ENCODE data around the gene MND1.
A peak's percentile ranks its signal among the peaks of the same experiment; 100 is the strongest.

Gene MND1

DNA sequence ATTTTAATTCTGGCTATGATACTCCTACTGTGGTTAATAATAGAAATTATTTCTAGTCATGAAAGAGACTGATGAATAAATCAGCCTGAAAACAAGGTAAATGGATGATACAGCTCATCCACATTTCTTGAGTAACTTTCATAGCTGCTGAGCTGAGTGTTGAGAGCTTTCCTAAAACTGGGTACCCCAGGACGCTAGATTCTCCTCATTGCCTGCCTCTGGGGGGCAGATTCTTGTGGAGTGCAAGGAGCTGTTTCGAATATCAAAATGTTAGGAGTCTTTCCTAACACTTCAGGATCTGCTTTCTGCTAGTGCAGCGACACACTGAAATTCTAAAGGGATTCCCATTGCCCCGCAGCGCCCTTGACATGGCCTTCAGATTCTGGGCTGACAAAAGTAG is 2.1 kb downstream of the MND1 start:
- no peak for DNase-seq (ENCODE audit: low spot score)

DNA sequence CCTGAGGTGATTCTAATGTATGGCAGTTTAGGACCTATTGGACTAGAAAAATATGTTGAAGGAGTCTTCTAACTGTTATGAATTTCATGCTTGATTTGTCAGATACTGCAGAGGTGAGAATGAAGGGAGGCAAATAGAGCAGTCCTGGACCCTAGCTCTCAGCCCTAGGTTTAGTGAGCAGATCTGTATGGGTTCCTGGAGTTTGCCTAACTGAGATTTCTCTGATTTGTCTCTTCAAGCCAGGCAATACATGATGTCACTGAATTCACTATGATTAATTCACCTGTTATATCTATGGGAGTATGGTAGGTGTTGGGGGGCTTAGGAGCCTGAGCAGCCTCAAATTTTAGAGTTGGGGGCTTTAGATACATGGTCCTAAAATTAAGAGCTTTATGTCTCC is 2.6 kb downstream of the MND1 start:
- no peak for DNase-seq (ENCODE audit: low spot score)

DNA sequence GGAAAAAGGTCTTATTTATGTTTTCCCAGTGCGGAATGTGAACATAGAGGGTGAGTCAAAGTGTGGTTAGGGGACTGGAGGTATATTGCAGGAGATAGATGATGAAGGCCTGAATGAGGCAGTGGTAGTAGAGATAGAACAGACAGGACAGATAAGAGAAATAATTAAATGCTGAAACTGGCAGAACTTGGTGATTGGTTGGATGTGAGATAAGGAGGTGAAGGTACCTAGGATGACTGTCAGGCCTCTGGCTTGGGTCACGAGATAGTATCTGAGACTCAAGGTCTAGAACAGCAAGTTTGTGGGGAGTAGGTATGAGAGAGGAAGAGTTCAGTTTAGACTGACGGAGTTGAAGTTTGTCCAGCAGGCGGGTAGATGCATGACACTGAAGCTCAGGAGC is 3.5 kb downstream of the MND1 start:
- no peak for DNase-seq (ENCODE audit: low spot score)

DNA sequence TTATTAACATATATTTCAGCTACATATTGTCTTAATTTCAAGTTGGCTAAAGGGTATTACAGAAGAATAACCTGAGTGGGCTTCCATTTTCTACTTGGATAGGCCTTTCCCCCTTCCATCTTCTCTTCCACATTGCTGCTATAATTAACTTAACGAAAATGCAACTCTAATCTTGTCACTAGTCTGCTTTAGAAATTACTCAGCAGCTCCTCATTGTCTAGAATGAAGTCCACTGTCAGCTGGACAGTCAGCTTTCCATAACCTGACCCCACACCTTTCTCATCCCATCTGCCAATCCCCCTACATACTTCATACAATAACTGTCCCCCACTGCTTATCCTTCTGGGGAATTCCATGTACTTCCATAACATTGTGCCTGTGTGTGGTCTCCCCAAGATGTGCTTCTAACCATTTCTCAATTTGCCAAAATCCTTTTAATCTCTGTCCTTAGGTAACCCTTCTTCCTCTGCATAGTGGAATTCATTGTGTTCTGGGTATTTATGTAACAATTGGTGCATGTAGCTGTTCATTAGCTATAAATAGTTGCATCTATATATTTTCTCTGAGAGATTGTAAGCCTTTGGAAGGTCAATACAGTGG is 4.8 kb downstream of the MND1 start:
- no peak for DNase-seq (ENCODE audit: low spot score)

DNA sequence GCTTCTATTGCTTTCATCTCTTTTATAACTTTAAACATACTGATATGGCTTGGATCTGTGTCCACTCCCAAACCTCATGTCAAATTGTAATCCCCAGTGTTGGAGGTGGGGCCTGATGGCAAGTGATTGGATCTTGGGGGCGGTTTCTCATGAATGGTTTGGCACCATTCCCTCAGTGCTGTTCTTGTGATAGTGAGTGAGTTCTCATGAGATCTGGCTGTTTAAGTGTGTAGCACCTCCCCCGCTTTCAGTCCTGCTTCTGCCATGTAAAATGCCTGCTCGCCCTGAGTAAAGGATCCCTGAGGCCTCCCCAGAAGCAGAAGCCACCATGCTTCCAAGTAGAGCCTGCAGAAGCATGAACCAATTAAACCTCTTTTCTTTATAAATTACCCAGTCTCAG is 17.7 kb downstream of the MND1 start:
- no peak for DNase-seq (ENCODE audit: low spot score)

DNA sequence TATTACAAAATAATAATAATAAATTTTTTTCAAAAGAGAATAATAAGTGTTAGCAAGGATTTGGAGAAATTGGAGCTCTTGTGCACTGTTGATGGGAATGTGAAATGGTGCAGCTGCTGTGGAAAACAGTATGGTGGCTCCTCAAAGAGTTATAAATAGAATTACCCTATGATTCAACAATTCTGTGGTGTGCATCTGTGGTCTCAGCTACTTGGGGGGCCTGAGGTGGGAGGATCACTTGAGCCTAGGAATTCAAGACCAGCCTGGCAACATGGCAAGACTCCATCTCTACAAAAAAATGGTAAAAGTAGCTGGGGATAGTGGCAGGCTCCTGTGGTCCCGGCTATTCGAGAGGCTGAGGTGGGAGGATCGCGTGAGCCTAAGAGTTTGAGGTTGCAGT is 19.6 kb downstream of the MND1 start:
- DNase-seq (ENCODE audit: low spot score): no peak

DNA sequence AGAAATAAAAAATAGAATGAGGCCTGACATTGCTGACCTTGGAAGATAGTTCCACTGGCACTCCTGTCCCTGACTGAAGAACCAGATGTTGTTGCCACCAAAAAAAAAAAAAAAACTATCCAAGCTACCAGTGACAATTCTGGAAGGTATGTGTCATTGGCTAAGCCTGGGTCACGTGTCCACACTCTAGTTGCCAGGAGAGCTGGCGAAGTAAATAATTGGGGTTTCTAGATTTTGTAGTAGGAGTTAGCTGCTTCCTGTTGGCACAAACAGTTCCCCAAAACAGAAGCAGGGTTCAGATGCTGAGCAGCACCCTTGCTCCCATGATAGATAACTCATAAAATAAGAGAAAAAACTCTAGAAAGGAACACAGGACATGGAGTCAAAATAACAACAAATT is 20.5 kb downstream of the MND1 start:
- no peak for DNase-seq (ENCODE audit: low spot score)

DNA sequence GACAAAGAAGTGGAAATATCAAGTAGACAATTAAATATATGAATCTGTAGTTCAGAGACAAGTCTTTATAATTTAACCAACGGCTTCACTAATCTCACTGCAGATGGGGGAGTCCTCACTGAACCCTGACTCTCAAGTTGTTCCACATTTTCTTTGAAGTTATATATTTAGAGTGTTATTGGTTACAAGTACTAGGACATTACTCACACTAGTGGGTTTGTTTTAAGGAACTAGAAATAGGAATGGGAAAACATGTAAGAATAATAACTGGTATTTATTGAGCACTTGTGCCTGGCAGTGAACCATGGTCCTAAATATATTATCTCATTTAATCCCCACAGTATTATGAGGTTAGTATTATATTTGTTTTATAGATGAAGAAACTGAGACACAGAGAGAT is 22.0 kb downstream of the MND1 start:
- no peak for DNase-seq (ENCODE audit: low spot score)

DNA sequence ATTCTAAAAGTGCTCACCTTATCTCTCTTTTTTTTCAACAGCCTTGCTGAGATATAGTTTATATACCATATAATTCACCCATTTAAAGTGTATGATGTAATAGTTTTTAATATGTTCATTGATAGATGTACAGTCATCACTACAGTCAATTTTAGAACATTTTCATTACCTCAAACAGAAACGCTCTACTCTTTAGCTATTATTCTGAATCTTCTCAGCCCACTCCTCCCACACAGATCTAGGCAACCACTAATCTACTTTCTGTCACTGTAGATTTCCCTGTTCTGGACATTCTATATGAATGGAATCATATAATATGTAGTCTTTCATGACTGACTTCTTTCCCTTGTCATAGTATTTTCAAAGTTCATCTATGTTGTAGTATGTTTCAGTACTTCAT is 22.6 kb downstream of the MND1 start:
- DNase-seq (ENCODE audit: low spot score): no peak

DNA sequence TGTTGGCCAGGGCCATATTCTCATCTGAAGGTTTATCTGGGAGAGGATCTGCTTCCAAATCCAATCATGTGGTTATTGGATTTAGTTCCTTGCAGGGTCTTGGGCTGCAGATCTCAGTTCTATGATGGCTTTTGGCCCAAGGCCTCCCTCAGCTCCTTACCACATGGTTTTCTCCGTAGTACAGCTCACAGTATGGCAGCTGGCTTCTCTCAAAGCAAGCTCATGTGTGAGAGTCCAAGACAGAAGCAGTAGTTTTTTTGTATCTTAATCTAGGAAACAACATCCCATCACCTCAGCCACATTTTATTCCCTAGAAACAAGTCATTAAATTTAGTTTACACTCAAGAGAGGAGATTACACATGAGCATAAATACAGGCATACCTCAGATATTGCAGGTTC is 24.5 kb downstream of the MND1 start:
- no peak for DNase-seq (ENCODE audit: low spot score)

DNA sequence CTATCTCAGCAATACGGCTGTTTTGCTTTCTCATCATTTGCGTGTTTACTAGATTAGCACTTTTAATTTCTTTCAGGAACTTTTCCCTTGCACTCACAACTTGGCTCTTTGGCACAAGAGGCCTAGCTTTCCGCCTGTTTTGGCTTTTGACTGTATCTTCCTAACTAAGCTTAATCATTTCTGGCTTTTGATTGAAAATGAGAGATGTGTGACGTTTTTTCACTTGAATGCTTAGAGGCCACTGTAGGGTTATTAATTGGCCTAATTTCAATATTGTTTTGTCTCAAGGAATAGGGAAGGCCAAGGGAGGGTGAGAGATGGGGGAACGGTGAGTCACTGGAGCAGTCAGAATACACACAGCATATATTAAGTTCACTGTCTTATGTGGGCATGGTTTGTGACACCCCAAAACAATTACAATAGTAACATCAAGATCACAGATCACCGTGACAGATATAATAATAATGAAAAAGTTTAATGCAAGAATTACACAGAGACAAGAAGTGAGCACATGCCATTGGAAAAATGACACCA is 27.3 kb downstream of the MND1 start:
- DNase-seq (ENCODE audit: low spot score): no peak

DNA sequence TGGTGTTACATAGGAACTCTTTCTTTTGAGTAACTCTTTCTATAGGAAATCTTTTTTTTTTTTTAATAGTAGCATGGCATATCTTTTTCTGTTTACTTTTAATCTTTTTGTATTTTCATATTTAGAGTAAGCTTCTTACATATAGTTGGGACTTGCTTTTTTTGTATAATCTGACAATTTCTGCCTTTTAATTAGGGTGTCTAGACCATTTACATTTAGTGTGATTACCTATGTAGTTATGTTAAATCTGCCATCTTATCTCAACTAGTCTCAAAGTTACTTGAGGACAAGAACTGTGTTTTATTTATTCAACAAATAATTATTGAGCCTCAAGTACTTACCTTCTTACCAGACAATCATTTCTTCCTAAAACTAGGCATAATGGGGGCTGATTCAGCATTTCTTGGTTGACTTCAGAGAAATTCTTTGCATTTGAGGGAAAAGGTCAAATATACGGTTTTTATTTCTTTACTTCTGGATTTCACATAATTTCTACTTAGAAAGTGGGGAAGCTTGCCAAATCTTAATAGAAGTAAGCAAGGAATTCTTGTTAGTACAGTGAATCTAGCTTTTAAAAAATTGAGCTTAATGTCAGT is 28.6 kb downstream of the MND1 start:
- DNase-seq (ENCODE audit: low spot score): no peak

DNA sequence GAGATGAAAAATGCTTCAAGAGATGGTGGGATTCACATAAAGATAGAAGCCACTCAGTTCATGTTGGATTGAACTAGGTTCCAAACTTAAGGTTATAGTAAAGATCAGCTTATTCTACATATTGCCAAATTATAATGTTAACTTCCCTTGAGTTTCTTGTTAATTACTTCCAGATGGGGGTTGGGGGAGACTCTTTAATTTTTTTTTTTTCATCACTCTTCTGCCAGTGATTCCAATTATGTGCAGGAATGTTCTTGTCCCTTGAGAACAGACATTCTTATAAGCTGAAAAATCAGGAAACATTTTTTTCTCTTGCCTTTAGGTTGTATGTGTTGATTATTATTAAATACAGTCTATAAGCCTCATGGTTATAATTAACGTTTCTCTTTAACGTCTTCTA is 30.0 kb downstream of the MND1 start:
- no peak for DNase-seq (ENCODE audit: low spot score)

DNA sequence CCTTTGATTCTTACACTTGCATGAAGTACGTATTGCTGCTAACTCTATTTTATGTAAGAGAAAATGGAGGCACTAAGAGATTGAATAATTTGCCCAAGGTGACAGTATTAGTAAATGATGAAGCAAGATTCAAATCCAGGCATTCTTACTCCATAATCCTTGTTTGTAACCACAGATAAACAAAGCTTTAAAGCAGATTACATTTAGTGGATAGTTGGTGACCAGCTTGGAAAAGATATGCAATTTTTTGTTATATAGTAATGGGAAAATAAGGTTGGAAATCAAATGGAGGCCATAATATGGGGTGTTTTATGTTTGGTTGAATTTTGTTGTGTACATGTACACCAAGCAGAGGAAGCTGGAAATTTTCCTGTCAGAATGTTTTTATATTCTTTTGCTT is 30.8 kb downstream of the MND1 start:
- DNase-seq (ENCODE audit: low spot score): no peak

DNA sequence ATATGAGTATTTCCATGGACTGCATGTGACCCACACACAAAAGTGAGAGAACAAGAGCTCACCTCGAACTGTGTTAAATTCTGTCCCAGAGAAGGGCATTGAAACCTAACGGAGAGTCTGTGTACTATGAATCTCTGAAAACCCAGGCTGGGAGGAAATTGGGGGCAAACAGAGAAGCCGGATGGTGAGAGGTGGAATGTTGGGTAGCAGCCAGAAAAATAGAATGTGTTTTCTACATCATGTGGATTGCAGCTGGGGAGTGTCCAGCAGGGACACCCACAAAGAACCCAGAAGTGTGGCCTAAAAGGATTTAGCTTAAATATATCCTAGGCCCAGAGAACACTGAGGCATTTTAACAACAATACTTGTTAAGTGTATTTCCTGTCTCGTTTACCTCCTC is 38.6 kb downstream of the MND1 start:
- DNase-seq (ENCODE audit: low spot score): no peak

DNA sequence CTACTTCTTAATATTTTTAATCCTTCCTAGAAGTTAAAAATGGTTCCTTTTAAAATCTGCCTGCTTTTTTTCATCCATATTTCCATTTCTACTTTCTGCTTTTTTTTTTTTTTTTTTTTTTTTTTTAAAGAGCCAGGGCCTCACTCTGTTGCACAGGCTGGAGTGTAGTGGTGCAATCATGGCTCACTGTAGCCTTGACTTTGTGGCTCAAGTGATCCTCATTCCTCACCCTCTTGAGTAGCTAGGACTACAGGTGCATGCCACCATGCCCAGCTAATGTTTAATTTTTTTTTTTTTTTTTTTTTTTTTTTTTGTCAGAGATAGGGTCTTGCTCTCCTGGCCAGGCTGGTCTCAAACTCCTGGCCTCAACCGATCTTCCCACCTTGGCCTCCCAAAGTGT is 39.7 kb downstream of the MND1 start:
- no peak for DNase-seq (ENCODE audit: low spot score)

DNA sequence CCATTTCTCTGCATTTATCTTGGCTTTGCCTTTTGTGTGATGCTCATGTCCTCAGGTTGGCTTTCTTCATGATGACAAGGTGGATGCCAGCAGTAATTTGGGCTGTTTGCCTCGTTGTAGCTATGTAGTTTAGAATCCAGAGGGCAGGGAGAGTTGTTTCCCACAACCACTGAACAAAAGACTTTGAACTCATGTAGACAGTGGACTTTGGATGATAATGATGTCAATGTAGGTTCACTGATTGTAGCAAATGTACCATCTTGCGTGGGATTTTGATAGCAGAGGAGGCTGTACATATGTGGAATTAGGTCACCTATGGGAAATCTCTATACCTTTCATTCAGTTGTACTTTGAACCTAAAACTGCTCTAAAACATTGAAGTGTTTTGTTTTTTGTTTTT is 41.3 kb downstream of the MND1 start:
- no peak for DNase-seq (ENCODE audit: low spot score)

DNA sequence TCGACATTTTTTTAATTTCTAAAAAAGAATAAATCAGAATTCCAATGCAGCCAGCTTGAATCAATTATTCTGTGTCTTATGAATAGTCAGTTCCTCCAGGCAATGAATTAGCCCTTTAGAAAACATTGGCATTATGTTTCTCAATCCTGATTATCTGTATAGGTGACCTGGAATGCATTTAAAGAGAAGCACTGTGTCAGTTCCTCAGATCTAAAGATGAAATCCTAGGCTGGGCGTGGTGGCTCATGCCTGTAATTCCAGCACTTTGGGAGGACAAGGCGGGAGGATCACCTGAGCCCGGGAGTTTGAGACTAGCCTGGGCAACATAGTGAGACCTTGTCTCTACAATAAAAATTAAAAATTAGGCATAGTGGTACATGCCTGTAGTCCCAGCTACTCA is 43.5 kb downstream of the MND1 start:
- no peak for DNase-seq (ENCODE audit: low spot score)

DNA sequence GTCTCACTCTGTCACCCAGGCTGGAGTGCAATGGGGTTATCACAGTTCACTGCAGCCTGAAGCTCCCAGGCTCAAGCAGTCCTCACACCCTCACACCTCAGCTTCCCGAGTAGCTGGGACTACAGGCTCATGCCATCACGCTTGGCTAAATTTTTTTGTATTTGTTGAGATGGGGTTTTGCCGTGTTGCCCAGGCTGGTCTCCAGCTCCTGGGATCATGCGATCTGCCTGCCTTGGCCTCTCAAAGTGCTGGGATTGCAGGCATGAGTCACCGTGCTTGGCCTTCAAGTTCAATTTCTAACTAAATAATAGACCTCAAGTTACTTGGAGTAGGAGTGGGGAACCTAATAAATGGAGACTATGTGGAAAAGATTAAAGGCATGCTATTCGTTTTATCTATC is 48.9 kb downstream of the MND1 start:
- DNase-seq (ENCODE audit: low spot score): peak; percentile 31

DNA sequence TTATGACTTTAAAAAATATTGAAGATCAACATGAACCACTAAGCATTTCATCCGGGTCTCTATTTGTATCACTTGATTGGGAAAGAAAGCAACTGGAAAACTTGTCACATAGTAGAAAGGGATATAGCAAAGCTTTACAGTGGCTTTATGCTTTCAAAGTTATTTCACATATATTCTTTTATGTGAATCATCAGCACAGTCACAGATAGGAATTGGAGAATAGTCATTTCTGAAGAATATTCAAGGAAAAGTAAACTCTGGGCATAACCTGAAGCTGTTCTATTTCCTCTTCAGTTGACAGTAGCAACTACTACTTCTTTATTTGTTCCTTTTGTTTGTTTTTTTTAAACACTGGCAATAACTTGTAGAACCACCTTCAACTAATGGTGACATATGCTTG is 50.5 kb downstream of the MND1 start:
- no peak for DNase-seq (ENCODE audit: low spot score)

DNA sequence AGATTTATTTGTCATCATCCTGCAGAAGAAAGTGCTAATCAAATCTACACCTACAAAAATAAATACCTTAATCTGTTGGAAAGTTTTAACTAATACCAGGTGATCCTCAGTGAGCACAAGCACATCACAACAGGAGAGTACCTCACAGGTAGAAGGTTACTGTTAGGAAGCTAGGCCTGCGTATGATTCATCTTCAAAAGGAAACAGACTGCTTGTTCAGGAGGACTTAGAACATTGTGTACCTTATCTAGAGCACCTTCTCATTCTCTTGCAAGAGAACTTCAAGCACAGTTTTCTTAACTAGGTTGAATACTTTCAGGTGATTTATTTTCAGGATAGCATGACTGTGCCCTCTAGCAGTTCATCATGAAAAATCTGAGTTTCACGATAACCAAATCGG is 54.2 kb downstream of the MND1 start:
- no peak for DNase-seq (ENCODE audit: low spot score)

DNA sequence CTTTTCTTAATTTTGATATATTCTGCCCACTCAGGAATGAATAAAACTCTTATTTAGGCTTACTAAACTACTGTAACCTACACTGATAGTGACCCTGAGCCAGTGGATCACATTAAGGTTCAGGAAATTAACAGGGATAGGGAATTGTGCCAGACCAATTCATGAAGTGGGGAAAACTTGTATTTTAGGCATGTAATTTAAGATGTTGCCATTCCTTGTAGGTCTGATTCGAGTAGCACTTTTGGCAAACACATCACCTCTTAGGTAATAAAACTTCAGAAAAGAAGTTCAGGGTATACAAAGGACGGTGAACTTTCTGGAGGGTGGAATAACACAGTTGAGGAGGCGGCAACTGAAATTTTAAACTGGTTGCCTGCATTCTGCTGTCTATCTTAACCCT is 54.9 kb downstream of the MND1 start:
- DNase-seq (ENCODE audit: low spot score): no peak

DNA sequence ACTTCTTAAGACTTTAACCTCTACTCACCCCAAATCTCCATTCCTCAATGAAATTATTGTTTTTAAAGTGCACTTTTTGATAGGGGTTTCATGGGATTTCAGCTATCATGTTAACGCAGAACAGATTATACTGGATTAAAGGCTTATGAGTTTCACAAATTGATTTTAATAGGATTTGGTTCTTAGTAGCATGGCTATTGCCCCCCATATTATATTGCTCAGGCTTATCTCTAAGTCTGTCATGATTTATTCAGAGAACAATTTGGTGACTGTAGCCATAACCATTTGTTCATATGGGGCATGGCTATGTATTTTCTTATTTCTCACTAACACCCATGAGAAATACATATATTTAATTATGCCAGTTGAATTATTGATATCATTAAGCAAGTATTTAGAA is 57.0 kb downstream of the MND1 start:
- DNase-seq (ENCODE audit: low spot score): no peak

DNA sequence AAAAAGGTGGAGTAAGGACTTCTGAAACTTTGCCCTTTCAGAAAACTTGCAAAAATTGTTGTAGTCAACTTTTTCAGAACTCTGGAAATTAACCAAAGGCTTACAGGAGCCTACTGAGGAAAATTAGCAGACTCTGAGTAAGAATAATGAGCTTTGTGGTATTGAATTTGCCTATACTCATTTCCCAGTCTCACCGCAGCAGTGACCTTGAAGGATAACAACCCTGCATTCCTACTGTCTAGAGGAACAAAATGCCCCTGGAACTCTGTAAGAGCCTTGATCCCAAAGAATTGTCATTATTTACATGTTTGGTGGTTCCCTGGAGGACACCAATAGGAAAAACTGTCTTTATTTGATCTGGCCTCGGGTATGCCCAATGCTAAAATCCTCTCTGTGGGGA is 57.9 kb downstream of the MND1 start:
- no peak for DNase-seq (ENCODE audit: low spot score)

Data from AG08396 (cell line).